Measurements from ENCODE around the gene PRKX.
"Not testable (repeated sequence)": the region's sequence is repeated elsewhere in the genome, so short reads cannot be mapped to it uniquely, and the experiment has no call there.

The PRKX gene

DNA sequence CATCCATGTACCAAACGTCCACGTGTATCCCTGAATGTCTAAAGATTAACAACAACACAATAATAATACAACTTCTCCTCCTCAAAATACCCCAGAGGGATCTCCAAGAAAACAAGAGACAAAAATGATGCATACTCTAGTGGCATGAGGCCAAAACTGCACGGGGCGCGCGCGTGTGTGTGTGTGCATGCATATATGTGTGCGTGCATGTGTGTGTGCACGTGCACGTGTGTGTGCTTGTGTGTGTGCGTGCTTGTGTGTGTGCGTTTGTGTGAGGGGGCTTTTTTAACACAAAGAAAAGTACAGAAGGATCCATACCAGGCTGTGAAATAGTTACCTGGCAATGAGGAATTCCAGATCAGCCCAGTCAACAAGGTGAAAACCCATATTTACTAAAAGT is 48.5 kb downstream of the PRKX start:
- Histone ChIP-seq H3K4me1 (ENCODE audit: control insufficient read depth, insufficient read depth, low read length) (no peaks in the 10 kb centered on the region), H3K9me3 (ENCODE audit: control insufficient read depth, insufficient read depth, low read depth, low read length) (no peaks in the 10 kb centered on the region), H3K4me3 (ENCODE audit: low read depth, low read length) (no peak overlapping the region), H3K36me3 (ENCODE audit: control insufficient read depth in 2 of 2, insufficient read depth in 1 of 2, low read length in 2 of 2) (peaks cover 0 to 12% of the 10 kb centered on the region in 2 experiments; a peak in 1 of 3 replicates), H3K27ac (ENCODE audit: extremely low read depth, low read depth, low read length) (no peak overlapping the region)
- POLR2A ChIA-PET, result no interaction called here
- TF ChIP-seq ZSCAN30 (tag by site-specific recombination; IDR thresholded peaks at IDR 0.05), result no peak
- CTCF ChIA-PET, result no interaction called here

GRCh38 chrX:3663576-3664250 is 49.7 kb downstream of the PRKX start:
- H3K4me1 ChIP-seq (ENCODE audit: control insufficient read depth, insufficient read depth, low read length); H3K27ac ChIP-seq (ENCODE audit: extremely low read depth, low read depth, low read length); CTCF ChIA-PET; POLR2A ChIA-PET; H3K9me3 ChIP-seq (ENCODE audit: control insufficient read depth, insufficient read depth, low read depth, low read length); H3K4me3 ChIP-seq (ENCODE audit: low read depth, low read length); H3K36me3 ChIP-seq (ENCODE audit: control insufficient read depth in 2 of 2, insufficient read depth in 1 of 2, low read length in 2 of 2): not testable (repeated sequence)

DNA sequence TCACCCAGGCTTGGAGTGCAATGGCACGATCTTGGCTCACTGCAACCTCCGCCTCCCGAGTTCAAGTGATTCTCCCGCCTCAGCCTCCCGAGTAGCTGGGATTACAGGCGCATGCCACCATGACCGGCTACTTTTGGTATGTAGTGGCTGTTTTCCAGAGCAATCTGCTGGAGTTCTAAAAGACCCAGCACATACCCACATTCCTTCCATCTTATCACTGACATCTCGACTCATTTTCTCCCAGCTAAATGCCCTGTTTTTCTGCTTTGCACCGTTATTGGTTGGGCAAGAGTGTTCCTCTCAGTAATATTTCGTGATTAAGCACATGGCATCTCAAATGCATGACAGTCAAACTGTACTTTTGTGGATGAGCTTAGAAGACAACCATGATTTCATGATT is 53.7 kb downstream of the PRKX start:
- CTCF ChIA-PET, result interaction anchor here (0.5 to 1.2 kb wide), 2 partner anchors 8 to 541 kb away, joined by 4 read pairs; no protein-coding TSS in a partner anchor
- no peak overlapping the region for H3K4me3 ChIP-seq (ENCODE audit: low read depth, low read length)
- no peak overlapping the region for H3K27ac ChIP-seq (ENCODE audit: extremely low read depth, low read depth, low read length)
- H3K4me1 ChIP-seq (ENCODE audit: control insufficient read depth, insufficient read depth, low read length), result no peaks in the 10 kb centered on the region
- no peaks in the 10 kb centered on the region for H3K9me3 ChIP-seq (ENCODE audit: control insufficient read depth, insufficient read depth, low read depth, low read length)
- POLR2A ChIA-PET, result no interaction called here
- no peak for TF ChIP-seq MZF1 (tag by site-specific recombination; IDR thresholded peaks at IDR 0.05; ENCODE audit: borderline replicate concordance)
- no peak for TF ChIP-seq ZNF148 (tag by site-specific recombination; IDR thresholded peaks at IDR 0.05; ENCODE audit: borderline replicate concordance)
- TF ChIP-seq ZNF837 (tag by site-specific recombination; IDR thresholded peaks at IDR 0.05), result no peak
- TF ChIP-seq TCF7L2 (IDR thresholded peaks at IDR 0.05; ENCODE audit: borderline replicate concordance, low read depth, low read length), result no peak
- TF ChIP-seq ZSCAN23 (tag by site-specific recombination; IDR thresholded peaks at IDR 0.05), result no peak
- no peak for TF ChIP-seq ZNF266 (tag by site-specific recombination; IDR thresholded peaks at IDR 0.05; ENCODE audit: low read depth)
- no peak for TF ChIP-seq ZNF350 (tag by site-specific recombination; IDR thresholded peaks at IDR 0.05)
- H3K36me3 ChIP-seq (ENCODE audit: control insufficient read depth in 2 of 2, insufficient read depth in 1 of 2, low read length in 2 of 2), result peaks cover 0 to 25% of the 10 kb centered on the region in 2 experiments; a peak in 1 of 3 replicates

DNA sequence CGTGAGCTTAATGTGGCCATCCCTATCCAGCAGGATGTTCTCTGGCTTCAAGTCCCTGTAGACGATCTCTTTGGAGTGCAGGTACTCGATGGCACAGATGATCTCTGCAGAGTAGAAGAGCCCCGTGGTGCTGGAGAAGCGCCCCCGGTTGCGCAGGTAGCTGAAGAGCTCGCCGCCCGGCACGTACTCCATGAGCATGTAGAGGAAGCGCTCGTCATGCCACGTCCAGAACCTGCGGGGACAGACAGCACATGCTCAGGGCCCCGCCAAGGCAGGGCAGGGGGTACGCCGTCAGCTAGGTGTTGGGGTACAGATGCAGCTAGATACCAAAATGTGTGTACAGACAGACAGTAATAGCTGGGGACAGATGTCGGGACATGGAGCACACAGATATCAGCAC is 58.3 kb downstream of the PRKX start:
- Histone ChIP-seq H3K4me1 (ENCODE audit: control insufficient read depth, insufficient read depth, low read length) (no peaks in the 10 kb centered on the region), H3K27ac (ENCODE audit: extremely low read depth, low read depth, low read length) (no peak overlapping the region), H3K9me3 (ENCODE audit: control insufficient read depth, insufficient read depth, low read depth, low read length) (no peaks in the 10 kb centered on the region), H3K36me3 (ENCODE audit: control insufficient read depth in 2 of 2, insufficient read depth in 1 of 2, low read length in 2 of 2) (peaks cover 0 to 36% of the 10 kb centered on the region in 2 experiments; a peak in 1 of 3 replicates), H3K4me3 (ENCODE audit: low read depth, low read length) (no peak overlapping the region)
- ChIA-PET CTCF (no interaction called here), POLR2A (no interaction called here)
- TF ChIP-seq ZNF658 (tag by site-specific recombination; IDR thresholded peaks at IDR 0.05), result no peak

- Histone ChIP-seq H3K4me1 (ENCODE audit: control insufficient read depth, insufficient read depth, low read length) (no peaks in the 10 kb centered on the region), H3K36me3 (ENCODE audit: control insufficient read depth in 2 of 2, insufficient read depth in 1 of 2, low read length in 2 of 2) (peaks cover 0 to 37% of the 10 kb centered on the region in 2 experiments; a peak in 1 of 3 replicates), H3K9me3 (ENCODE audit: control insufficient read depth, insufficient read depth, low read depth, low read length) (no peaks in the 10 kb centered on the region), H3K27ac (ENCODE audit: extremely low read depth, low read depth, low read length) (no peak overlapping the region), H3K4me3 (ENCODE audit: low read depth, low read length) (no peak overlapping the region)
- ChIA-PET POLR2A (no interaction called here), CTCF (no interaction called here)
- TF ChIP-seq ZNF121 (tag by site-specific recombination; IDR thresholded peaks at IDR 0.05) (no peak), ZNF621 (tag by site-specific recombination; IDR thresholded peaks at IDR 0.05) (no peak), ZNF223 (tag by site-specific recombination; IDR thresholded peaks at IDR 0.05) (no peak), ZSCAN16 (tag by site-specific recombination; IDR thresholded peaks at IDR 0.05) (no peak), ZNF146 (tag by site-specific recombination; IDR thresholded peaks at IDR 0.05) (no peak), PRDM4 (tag by site-specific recombination; IDR thresholded peaks at IDR 0.05) (no peak), ZNF221 (tag by site-specific recombination; IDR thresholded peaks at IDR 0.05; ENCODE audit: borderline replicate concordance) (no peak)
- TF ChIP-seq, protein P1, sequence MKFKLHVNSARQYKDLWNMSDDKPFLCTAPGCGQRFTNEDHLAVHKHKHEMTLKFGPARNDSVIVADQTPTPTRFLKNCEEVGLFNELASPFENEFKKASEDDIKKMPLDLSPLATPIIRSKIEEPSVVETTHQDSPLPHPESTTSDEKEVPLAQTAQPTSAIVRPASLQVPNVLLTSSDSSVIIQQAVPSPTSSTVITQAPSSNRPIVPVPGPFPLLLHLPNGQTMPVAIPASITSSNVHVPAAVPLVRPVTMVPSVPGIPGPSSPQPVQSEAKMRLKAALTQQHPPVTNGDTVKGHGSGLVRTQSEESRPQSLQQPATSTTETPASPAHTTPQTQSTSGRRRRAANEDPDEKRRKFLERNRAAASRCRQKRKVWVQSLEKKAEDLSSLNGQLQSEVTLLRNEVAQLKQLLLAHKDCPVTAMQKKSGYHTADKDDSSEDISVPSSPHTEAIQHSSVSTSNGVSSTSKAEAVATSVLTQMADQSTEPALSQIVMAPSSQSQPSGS (tag by site-specific recombination; IDR thresholded peaks at IDR 0.05; ENCODE audit: low read depth), result no peak
- TF ChIP-seq, protein P2, sequence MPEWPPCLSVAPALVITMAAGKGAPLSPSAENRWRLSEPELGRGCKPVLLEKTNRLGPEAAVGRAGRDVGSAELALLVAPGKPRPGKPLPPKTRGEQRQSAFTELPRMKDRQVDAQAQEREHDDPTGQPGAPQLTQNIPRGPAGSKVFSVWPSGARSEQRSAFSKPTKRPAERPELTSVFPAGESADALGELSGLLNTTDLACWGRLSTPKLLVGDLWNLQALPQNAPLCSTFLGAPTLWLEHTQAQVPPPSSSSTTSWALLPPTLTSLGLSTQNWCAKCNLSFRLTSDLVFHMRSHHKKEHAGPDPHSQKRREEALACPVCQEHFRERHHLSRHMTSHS (tag by site-specific recombination; IDR thresholded peaks at IDR 0.05), result no peak
Observed at GRCh38 chrX:3653111-3653510, 60.3 kb downstream of the PRKX start.
